H1 (cell line): ENCODE measurements around the gene DCAF4. TPM values are rescaled to one million over a fixed set of nuclear protein-coding genes. Genes with fewer than 3 reads are reported as not detected.
A peak's percentile ranks its signal among the peaks of the same experiment; 100 is the strongest.

Source experiments
- EZH2 ChIP-seq: fragments of 200-600 bp; sonication (generic); IDR thresholded peaks from 2 replicates; pipeline ENCODE4 v1.7.1; 2012; ENCODE audit warnings: low read depth, mild to moderate bottlenecking, moderate library complexity, low read length, inconsistent platforms; ENCODE audit not compliant: severe bottlenecking
- RNF2 ChIP-seq: fragments of 200-900, 300-1000 bp; sonication (generic); IDR thresholded peaks from 2 replicates; pipeline ENCODE4 v1.7.1; 2016; ENCODE audit warnings: borderline replicate concordance, low read depth, mild to moderate bottlenecking, antibody characterized with exemption, low read length; ENCODE audit not compliant: poor library complexity, severe bottlenecking; ENCODE audit errors: missing control alignments
- SRF ChIP-seq: IDR thresholded peaks from 2 replicates; pipeline ENCODE4 v1.6.1; 2011; ENCODE audit warnings: mild to moderate bottlenecking, low read depth, low read length, moderate library complexity
- polyA plus RNA-seq, 7 experiments: library from polyadenylated mRNA; depleted of rRNA in 3 of 7; stranded (reverse) in 5 of 7; unstranded in 2 of 7; fragments of >200 nt in 5 of 7; fragments of 200-250 nt in 2 of 7; gene quantifications; 1 replicate in 5 of 7; 2 replicates in 1 of 7; 4 replicates in 1 of 7; pipeline versions ENCODE4 v1.2.1 to v1.2.3, GENCODE V29; 2011 to 2013; ENCODE audit warnings: missing spikeins in 2 of 7, mixed read lengths in 2 of 7
- total RNA-seq: library from RNA; stranded (reverse); fragmentation: NEBNext Ultra II Directional; extraction: Animal tissue kit (Norgen Biotek cat#: 25700); gene quantifications from 2 replicates; pipeline ENCODE4 v1.2.1, GENCODE V29; 2021
- TF ChIP-seq, protein P1 (sequence below), 3 experiments: IDR thresholded peaks; 1 replicate in 2 of 3; 2 replicates in 1 of 3; pipeline versions ENCODE4 v1.5.1 to v1.6.1; 2011; ENCODE audit warnings: low read length in 3 of 3, mild to moderate bottlenecking in 3 of 3, inconsistent platforms in 2 of 3, low read depth in 1 of 3, moderate library complexity in 1 of 3; ENCODE audit not compliant: insufficient read depth in 1 of 3; ENCODE audit errors: control extremely low read depth in 1 of 3
- TF ChIP-seq, protein P2 (sequence below): IDR thresholded peaks from 2 replicates; pipeline ENCODE4 v1.6.1; 2012; ENCODE audit warnings: inconsistent platforms

Gene DCAF4
- total and polyA plus RNA-seq, 2 of the 8 experiments (the other 6 are each of a cell fraction or from before 2014, with no cell fraction given) = 17.0 to 21.1 TPM

DNA sequence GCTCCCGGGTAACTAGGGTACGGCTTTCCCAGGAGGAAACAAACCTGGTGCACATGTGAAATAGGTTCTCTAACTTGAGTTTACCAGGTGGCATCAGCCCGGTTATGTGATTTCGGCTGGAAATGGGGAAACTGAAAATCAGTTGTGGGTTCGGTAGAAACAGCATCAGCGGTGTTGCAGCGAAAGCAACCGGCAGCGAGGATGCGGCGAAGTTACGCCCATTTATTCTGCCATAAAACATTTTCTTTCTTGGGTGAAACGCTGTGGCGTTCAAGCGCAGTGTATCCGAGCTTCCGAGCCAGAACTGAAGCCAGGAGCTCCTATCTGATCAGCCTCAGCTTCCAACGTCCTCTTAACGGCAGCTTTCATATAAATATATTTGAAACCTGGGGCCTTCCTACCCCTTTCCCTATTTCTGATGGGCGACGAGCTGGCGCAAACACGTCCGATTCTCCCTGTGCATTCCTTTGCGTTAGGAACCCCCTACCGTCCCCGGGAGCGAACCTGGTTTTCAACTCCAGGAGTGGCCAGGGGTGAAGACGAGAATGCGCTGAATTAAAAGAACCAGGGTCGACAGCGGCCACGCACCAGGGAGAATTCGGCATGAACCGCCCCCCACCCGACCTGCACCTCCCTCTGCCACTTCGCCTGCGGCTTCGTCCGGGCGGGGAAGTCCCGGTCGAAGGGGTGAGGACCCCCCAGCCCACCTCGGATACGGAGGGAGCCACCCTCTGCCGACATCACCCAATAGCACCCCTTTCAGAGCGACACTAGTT lies 34.0 kb upstream of the DCAF4 start (continued):
- TF ChIP-seq, protein P1, sequence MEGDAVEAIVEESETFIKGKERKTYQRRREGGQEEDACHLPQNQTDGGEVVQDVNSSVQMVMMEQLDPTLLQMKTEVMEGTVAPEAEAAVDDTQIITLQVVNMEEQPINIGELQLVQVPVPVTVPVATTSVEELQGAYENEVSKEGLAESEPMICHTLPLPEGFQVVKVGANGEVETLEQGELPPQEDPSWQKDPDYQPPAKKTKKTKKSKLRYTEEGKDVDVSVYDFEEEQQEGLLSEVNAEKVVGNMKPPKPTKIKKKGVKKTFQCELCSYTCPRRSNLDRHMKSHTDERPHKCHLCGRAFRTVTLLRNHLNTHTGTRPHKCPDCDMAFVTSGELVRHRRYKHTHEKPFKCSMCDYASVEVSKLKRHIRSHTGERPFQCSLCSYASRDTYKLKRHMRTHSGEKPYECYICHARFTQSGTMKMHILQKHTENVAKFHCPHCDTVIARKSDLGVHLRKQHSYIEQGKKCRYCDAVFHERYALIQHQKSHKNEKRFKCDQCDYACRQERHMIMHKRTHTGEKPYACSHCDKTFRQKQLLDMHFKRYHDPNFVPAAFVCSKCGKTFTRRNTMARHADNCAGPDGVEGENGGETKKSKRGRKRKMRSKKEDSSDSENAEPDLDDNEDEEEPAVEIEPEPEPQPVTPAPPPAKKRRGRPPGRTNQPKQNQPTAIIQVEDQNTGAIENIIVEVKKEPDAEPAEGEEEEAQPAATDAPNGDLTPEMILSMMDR (IDR thresholded peaks at IDR 0.05; ENCODE audit: control extremely low read depth in 1 of 3, insufficient read depth in 1 of 3, low read depth in 1 of 3, low read length in 3 of 3) = no peak
- TF ChIP-seq SRF (no peak), RNF2 (peak; percentile 77), EZH2 (peak; percentile 95)
- TF ChIP-seq, protein P2, sequence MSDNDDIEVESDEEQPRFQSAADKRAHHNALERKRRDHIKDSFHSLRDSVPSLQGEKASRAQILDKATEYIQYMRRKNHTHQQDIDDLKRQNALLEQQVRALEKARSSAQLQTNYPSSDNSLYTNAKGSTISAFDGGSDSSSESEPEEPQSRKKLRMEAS = no peak
